K562 (cell line): Measurements from ENCODE around the gene SLC44A1. TPM values are rescaled to one million over a fixed set of nuclear protein-coding genes. Genes with fewer than 3 reads are reported as not detected.

ENCODE experiments used
- BHLHE40 ChIP-seq: IDR thresholded peaks from 2 replicates; pipeline ENCODE4 v1.6.1; 2011; ENCODE audit warnings: low read length, improper control_type of control experiment
- CAMTA2 ChIP-seq: fragments of 250-450 bp; sonication (Bioruptor Pico); conservative IDR thresholded peaks from 2 replicates; pipeline ENCODE4 v1.5.1; 2022
- GABPA ChIP-seq: fragments of 200-800 bp; sonication (Bioruptor generic); conservative IDR thresholded peaks from 2 replicates; pipeline ENCODE4 v1.6.1; 2016; ENCODE audit warnings: low read depth, missing genetic modification characterization, missing compliant biosample characterization
- PML ChIP-seq: IDR thresholded peaks from 2 replicates; pipeline ENCODE4 v1.6.1; 2012; ENCODE audit warnings: low read length, inconsistent platforms
- POLR3A ChIP-seq: IDR thresholded peaks from 2 replicates; pipeline ENCODE4 v1.6.1; 2011; ENCODE audit warnings: borderline replicate concordance, mild to moderate bottlenecking, moderate library complexity; ENCODE audit not compliant: insufficient read length, insufficient read depth; ENCODE audit errors: extremely low read depth
- TAF15 ChIP-seq: fragments of 200-400 bp; formaldehyde crosslinking; IDR thresholded peaks from 2 replicates; pipeline ENCODE4 v1.6.1; 2017; ENCODE audit warnings: mild to moderate bottlenecking, low read depth, low read length, moderate library complexity
- TEAD1 ChIP-seq, 2 experiments: fragments of 450-650 bp in 1 of 2; sonication (generic) in 1 of 2; formaldehyde crosslinking; IDR thresholded peaks; 2 replicates each; pipeline versions ENCODE4 v1.4.0 to v1.8.0; 2020 to 2022; ENCODE audit warnings: mild to moderate bottlenecking in 2 of 2, missing genetic modification reagents in 1 of 2
- ZFP30 ChIP-seq: fragments of 250-450 bp; sonication (Bioruptor Pico); IDR thresholded peaks from 2 replicates; pipeline ENCODE4 v1.8.0; 2022; ENCODE audit warnings: moderate library complexity, mild to moderate bottlenecking, inconsistent platforms, borderline replicate concordance
- ZNF232 ChIP-seq: sonication (generic); formaldehyde crosslinking; IDR thresholded peaks from 2 replicates; pipeline ENCODE4 v1.8.0; 2022; ENCODE audit warnings: mild to moderate bottlenecking, missing genetic modification reagents
- polyA plus RNA-seq, 8 experiments: library from polyadenylated mRNA; depleted of rRNA in 4 of 8; stranded (reverse) in 5 of 8; unstranded in 3 of 8; fragments of >200 nt; fragmentation: Nextera tagmentation in 2 of 8; fragmentation: Illumina TruSeq in 1 of 8; extraction: Ambion mirVana in 2 of 8; extraction: Trizol in 1 of 8; gene quantifications; 2 replicates each; pipeline versions ENCODE4 v1.2.1 to v1.2.3, GENCODE V29; 2011 to 2014; ENCODE audit warnings: inconsistent platforms in 1 of 8, missing spikeins in 1 of 8
- total RNA-seq, 7 experiments: library from RNA; depleted of rRNA in 6 of 7; stranded (reverse); fragments of >200 nt in 6 of 7; fragmentation: Illumina TruSeq in 2 of 7; extraction: Trizol in 2 of 7; gene quantifications; 2 replicates each; pipeline versions ENCODE4 v1.2.1 to v1.2.3, GENCODE V29; 2011 to 2021; ENCODE audit warnings: low replicate concordance in 1 of 7
- TF ChIP-seq, protein P1 (sequence below): sonication (generic); formaldehyde crosslinking; IDR thresholded peaks from 2 replicates; pipeline ENCODE4 v1.8.1; 2023; ENCODE audit warnings: missing genetic modification reagents, mild to moderate bottlenecking, borderline replicate concordance
- TF ChIP-seq, protein P2 (sequence below): fragments of 450-650 bp; IDR thresholded peaks from 2 replicates; pipeline ENCODE4 v1.6.1; 2017; ENCODE audit warnings: mild to moderate bottlenecking, moderate library complexity
- TF ChIP-seq, protein P3 (sequence below), 2 experiments: fragments of 450-650 bp in 1 of 2; IDR thresholded peaks; 2 replicates each; pipeline ENCODE4 v1.6.1; 2011 to 2017; ENCODE audit warnings: low read depth in 2 of 2, antibody characterized with exemption in 1 of 2, borderline replicate concordance in 1 of 2, low read length in 1 of 2, mild to moderate bottlenecking in 1 of 2, mixed read lengths in 1 of 2; ENCODE audit not compliant: control insufficient read depth in 1 of 2

SLC44A1 gene
- total and polyA plus RNA-seq, 9 of the 15 experiments (the other 6 are each of a cell fraction or from before 2014, with no cell fraction given), result 0.11 to 0.59 (median 0.30) TPM

GRCh38 chr9:105437704-105438103 lies 193.3 kb downstream of the SLC44A1 start (continued):
- TF ChIP-seq, protein P1, sequence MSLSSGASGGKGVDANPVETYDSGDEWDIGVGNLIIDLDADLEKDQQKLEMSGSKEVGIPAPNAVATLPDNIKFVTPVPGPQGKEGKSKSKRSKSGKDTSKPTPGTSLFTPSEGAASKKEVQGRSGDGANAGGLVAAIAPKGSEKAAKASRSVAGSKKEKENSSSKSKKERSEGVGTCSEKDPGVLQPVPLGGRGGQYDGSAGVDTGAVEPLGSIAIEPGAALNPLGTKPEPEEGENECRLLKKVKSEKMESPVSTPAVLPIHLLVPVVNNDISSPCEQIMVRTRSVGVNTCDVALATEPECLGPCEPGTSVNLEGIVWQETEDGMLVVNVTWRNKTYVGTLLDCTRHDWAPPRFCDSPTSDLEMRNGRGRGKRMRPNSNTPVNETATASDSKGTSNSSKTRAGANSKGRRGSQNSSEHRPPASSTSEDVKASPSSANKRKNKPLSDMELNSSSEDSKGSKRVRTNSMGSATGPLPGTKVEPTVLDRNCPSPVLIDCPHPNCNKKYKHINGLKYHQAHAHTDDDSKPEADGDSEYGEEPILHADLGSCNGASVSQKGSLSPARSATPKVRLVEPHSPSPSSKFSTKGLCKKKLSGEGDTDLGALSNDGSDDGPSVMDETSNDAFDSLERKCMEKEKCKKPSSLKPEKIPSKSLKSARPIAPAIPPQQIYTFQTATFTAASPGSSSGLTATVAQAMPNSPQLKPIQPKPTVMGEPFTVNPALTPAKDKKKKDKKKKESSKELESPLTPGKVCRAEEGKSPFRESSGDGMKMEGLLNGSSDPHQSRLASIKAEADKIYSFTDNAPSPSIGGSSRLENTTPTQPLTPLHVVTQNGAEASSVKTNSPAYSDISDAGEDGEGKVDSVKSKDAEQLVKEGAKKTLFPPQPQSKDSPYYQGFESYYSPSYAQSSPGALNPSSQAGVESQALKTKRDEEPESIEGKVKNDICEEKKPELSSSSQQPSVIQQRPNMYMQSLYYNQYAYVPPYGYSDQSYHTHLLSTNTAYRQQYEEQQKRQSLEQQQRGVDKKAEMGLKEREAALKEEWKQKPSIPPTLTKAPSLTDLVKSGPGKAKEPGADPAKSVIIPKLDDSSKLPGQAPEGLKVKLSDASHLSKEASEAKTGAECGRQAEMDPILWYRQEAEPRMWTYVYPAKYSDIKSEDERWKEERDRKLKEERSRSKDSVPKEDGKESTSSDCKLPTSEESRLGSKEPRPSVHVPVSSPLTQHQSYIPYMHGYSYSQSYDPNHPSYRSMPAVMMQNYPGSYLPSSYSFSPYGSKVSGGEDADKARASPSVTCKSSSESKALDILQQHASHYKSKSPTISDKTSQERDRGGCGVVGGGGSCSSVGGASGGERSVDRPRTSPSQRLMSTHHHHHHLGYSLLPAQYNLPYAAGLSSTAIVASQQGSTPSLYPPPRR (CRISPR knock-in tag), result no peak
- TF ChIP-seq PML, result no peak
- no peak for TF ChIP-seq ZFP30 (CRISPR knock-in tag)
- no peak for TF ChIP-seq TAF15
- no peak for TF ChIP-seq ZNF232
- no peak for TF ChIP-seq POLR3A
- no peak for TF ChIP-seq CAMTA2 (CRISPR knock-in tag)
- TF ChIP-seq BHLHE40, result no peak
- TF ChIP-seq, protein P2, sequence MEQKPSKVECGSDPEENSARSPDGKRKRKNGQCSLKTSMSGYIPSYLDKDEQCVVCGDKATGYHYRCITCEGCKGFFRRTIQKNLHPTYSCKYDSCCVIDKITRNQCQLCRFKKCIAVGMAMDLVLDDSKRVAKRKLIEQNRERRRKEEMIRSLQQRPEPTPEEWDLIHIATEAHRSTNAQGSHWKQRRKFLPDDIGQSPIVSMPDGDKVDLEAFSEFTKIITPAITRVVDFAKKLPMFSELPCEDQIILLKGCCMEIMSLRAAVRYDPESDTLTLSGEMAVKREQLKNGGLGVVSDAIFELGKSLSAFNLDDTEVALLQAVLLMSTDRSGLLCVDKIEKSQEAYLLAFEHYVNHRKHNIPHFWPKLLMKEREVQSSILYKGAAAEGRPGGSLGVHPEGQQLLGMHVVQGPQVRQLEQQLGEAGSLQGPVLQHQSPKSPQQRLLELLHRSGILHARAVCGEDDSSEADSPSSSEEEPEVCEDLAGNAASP, result no peak
- TF ChIP-seq GABPA (tag), result no peak
- TF ChIP-seq, protein P3, sequence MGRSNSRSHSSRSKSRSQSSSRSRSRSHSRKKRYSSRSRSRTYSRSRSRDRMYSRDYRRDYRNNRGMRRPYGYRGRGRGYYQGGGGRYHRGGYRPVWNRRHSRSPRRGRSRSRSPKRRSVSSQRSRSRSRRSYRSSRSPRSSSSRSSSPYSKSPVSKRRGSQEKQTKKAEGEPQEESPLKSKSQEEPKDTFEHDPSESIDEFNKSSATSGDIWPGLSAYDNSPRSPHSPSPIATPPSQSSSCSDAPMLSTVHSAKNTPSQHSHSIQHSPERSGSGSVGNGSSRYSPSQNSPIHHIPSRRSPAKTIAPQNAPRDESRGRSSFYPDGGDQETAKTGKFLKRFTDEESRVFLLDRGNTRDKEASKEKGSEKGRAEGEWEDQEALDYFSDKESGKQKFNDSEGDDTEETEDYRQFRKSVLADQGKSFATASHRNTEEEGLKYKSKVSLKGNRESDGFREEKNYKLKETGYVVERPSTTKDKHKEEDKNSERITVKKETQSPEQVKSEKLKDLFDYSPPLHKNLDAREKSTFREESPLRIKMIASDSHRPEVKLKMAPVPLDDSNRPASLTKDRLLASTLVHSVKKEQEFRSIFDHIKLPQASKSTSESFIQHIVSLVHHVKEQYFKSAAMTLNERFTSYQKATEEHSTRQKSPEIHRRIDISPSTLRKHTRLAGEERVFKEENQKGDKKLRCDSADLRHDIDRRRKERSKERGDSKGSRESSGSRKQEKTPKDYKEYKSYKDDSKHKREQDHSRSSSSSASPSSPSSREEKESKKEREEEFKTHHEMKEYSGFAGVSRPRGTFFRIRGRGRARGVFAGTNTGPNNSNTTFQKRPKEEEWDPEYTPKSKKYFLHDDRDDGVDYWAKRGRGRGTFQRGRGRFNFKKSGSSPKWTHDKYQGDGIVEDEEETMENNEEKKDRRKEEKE (IDR thresholded peaks at IDR 0.05; ENCODE audit: borderline replicate concordance in 1 of 2, control insufficient read depth in 1 of 2, low read depth in 2 of 2, low read length in 1 of 2), result no peak
- TF ChIP-seq TEAD1 (CRISPR knock-in tag; IDR thresholded peaks at IDR 0.05), result no peak
